HG02759 (cell line): Measurements from ENCODE around the gene NDUFAF2.
"Not testable (repeated sequence)": the region's sequence is repeated elsewhere in the genome, so short reads cannot be mapped to it uniquely, and the experiment has no call there.

Experiments
- ATAC-seq: cut with Tn5 transposase; IDR thresholded peaks from one replicate; pipeline ENCODE4 v1.9.1; 2021; ENCODE audit warnings: mild to moderate bottlenecking, moderate library complexity; ENCODE audit not compliant: unreplicated experiment

NDUFAF2 gene

DNA sequence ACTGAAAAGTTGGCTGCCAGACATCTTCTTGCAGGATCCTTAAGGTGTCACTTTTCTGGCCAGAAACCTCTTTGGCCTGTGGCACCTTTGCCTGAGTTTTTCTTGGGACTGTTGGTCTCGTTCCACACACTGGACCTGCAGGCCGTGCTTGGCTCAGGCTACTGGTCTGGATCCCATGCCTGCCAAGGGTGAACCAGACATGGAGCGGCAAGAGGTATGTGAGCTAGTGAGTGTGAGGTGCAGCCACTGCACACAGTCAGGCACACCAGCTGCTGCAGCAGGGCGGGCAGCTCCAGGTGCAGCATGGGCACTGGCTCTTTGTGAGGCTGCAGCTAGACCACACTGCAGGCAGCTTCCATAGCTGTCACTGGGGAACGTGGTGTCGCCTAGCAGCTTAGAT lies 47.9 kb downstream of the NDUFAF2 start:
- ATAC-seq: no peak

DNA sequence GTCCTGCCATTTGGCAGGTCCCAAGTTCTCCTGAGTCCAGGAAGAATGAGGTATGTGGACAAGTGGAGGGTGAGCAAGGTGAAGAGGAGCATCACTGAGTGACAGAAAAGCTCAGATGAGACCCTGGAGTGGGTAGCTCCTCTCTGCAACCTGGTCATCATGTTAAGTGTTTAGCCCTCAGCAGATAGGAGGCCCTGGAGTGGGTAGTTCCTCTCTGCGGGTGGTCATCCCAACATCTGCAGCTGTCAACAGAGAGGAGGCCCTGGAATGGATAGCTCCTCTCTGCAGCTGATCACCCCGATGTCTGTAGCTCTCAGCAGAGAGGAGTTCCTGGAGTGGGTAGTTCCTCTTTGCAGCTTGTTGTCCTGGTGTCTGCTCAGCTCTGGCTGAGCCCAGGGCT lies 48.4 kb downstream of the NDUFAF2 start:
- ATAC-seq: no peak

DNA sequence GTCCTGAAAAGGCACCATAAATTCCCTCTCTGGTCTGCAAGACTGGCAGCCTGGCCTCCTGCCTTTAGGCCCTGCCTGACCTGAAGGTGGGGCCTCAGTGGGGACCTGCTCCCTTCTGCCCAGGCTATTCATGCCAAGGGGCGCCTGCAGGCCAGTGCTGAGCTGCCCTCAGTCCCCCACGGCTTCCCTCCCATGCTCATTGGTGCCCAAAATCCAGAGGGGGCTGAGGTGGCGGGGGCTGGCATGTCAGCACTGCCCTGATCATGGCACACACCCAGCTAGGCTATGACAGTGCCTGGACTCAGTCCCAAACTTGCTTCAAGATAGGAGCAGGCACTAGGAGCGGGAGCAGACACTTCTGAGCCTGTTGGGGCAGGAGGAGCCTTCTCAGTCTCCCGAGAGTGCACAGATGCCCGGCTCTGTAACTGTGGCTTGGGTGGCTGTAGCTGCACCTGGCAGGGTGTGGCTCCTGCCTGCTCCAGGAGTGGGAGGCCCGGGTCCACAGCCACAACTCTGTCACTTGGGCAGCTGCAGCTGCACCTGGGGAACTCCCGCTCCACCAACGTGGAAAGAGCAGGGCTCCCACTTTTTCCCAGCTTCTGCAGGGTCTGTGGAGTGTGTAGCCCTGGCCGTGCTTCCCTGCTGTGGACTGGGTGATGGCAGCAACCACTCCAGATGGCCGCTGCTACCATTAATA lies 49.0 kb downstream of the NDUFAF2 start:
- no peak for ATAC-seq

DNA sequence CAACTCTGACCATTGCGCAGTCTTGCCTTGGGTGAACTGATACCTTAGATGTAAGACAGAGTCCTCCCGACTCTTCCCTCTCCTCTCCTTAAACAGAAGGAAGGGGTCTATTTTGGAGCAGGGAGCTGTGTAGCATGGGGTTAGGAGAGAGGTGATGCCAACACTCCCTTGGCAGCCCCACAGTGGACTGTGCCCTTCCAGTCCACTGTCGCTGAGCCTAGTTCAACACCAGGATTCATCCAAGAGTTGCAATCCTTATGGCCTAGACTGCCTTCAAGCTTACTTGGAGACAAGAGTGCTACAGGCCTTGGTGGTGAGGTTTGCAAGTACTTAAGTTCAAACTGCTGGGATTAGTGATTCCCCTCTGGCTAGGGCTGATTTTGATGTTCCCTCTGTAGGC lies 51.4 kb downstream of the NDUFAF2 start:
- ATAC-seq: no peak

DNA sequence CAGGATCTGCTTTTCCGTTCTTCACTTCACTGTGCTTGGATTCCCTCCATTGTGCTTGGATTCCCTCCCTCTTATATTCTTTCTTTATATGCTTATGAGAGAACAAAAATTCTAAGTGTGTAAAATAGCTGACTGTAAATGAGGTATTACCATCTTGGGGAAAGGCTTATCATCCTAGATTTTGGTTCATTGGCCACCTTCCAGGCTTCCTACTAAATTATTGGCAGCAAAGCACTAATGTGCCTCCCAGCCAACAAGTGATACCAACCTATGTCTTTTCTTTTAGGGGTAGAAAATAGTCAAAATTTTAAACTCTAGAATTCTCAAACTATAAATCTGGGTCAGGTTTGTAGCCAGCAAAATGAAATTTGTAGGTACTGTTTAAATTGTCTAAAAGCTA lies 52.7 kb downstream of the NDUFAF2 start:
- no peak for ATAC-seq

DNA sequence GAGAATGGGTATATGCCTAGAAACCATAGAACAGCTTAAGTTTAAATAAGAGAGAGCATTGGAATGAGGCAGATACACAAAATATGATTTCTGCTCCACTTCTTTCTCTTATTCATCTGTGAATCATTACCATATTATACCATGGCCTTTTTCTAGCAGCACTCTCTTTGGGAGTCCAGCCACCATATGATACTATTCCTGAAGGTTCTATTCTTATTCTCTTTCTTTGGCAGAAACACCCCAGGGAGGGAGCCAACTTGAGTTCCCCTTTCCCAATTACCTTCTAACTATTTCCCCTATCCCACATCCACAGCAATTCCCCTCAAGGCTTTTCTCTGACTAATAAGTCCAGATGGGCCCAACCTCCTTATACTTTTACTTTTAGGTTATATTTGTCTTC lies 55.9 kb downstream of the NDUFAF2 start:
- ATAC-seq: no peak

DNA sequence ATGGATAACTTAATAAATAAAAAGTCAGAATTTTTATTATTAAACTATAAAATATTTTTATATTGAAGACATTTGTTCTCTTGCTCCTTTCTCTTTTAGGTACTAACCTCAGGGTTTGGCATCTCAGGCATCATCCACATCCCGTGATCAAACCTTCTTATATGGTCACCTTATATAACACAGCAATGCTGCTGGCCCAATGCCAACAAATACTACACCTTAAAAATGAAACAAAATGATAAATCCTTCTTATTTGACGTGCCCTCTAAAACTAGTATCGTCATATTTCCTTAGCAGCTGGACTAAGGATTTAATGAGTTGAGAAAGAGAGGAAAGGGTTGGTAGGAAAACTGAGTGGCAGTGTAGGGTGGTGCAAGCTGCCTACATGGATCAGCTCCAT lies 56.6 kb downstream of the NDUFAF2 start:
- no peak for ATAC-seq

DNA sequence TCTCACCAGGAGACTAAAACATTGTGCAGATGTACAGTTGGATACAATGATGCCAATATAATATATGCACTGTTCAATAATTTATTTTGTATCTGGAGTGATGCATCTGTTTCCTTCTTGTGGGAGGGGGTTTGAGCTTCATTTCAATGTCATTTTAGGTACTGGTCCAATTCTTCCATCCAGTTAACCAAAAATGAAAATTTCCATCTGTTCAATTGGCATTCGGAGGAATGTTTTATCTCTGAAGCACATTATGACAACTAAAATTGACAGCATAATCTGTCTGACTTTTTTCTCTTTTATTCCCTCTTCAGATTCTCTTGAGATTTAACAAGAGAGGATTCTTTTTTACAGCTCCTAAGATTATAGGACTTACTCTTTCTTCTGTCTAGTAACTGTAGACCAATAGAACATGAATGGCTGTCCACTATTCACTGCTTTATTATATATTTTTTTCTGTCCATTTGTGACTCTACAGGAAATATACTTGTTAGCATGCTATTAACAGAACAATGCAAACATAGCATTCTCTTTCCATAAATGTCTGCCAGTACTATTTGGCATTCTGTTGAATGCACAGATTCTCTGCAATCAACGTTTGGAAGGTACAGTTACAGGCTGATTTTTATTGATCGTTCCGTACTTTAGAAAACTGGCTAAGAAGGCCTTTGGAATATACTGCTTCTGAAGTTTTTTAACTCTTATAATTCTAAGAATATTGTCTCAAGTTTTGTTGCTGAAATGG lies 57.8 kb downstream of the NDUFAF2 start:
- no peak for ATAC-seq

DNA sequence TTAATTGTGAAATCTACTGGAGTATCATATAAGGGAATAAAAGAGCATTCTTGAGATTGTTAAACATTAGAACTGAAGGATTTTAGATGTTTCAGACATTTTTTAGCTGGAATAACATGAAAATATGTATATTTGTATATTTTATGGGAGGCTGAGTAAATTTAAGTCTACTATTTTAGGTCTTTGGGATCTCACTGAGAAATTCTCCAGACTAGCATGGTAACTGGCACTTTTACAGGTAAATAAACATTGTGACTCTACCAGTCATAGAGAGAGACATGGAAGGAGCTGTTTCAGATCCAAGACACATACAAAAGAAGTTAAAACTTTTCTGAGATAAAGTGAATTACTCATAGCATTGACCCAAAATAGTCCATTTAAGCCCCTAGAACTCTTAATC lies 59.4 kb downstream of the NDUFAF2 start:
- no peak for ATAC-seq

DNA sequence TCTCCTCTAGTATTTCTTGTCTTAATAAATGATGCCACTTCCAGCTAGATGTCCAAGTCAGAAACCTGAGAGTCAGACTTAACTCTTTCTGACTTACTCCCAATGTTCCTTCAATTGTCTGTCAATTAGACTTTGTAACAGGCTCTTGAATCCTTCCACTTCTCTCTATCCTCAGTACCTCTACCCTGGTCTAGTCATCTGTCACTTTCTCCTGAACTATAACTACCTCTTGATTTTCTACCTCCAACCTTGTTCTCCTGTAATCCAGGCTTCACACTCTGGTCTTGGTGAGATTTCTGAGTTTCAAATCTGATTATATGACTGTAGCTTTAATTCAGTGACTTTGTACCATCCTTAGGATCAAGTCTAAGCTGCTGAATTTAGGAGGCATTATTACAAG lies 64.9 kb downstream of the NDUFAF2 start:
- ATAC-seq: no peak

DNA sequence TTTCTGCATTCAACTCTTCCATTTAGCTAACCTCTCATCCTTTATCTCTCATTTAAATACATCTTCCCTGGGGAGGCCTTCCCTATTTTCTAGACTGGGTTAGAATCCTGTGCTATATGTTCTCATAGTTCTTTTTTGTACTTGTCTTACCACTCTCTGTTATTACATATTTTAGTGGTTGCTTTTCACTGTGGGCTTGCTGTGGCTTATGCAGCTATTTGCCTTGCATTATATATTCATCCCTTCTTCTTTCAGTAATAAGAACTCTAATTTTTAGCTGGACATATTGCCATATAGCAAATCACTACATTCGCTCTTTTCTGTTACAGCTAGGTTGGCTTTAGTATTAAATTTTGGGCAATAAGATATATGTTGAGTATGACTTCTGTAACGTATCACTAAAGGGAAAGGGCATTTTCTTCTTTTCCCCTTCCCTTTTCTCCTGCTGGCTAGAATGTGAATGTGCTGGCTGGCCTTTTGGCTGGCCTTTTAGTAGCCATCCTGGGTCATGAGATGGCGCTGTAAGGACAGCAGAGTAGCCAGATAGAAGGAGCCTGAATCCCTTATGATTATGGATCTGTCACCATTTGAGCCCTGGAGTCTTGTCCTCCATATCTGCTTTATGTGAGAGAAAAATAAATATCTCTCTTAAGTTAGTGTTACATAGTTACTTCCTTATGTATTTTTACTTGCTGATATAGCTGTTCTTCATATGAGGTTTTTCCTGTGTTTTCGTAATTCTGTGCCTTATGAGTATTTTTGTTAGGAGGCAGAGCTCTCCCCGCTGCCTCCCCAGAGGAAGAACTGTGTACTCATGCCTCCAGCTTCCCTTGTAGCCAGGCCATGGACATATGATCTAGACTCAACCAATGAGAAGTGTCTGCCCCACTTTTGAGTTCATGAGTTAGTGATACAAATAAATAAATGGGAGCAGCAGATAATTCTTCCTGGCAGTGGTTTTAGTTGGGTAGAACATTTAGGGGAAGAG lies 65.8 kb downstream of the NDUFAF2 start:
- no peak for ATAC-seq

DNA sequence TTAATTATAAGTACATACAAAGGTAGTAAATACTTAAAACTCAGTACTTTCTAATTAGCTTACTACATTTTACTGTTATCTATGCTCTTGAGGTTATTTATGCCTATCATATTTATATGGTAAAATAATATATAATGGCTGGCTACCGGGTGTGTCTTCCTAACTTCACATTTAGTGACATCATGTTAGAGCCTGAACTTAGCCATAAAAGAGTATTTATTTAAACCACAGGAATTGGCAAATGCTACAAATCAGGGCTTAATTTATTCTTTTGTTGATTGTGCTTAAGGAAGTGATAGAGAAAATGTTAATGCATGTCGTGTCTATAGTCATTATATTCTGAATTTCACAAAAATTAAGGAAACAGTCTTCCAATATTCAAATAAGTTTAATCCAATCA lies 73.1 kb downstream of the NDUFAF2 start:
- ATAC-seq: no peak

DNA sequence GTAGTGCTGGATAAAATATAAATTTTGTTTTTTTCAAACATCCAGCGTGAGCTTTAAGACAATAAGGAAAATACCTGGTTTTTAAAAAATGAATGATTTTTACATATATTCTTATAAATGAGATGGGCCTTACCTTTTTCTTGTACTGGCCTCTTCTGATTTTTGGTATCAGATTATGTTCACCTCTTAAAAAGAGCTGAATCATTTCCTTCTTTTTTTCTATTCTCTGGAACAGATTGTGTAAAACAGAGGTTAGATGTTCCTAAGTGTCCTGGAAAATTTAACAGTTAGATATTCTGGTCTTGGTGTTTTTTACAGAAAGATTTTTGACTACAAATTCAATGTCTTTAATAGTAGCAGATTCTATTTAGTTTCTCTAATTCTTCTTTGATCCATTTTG lies 74.6 kb downstream of the NDUFAF2 start:
- no peak for ATAC-seq

DNA sequence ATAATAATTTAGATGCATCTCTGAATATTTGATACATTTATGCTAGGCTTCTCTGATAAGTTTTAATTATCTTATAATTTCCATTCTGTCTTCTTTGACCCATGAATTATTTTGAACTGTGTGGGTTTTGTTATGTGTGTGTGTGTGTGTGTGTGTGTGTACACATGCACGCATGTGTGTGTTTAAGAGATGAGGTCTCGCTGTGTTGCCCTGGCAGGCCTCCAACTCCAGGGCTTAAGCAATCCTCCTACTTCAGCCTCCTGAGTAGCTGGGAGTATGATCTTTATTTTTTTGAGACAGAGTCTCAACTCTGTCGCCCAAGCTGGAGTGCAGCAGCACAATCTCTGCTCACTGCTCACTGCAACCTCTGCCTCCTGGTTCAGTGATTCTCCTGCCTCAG lies 75.4 kb downstream of the NDUFAF2 start:
- no peak for ATAC-seq

DNA sequence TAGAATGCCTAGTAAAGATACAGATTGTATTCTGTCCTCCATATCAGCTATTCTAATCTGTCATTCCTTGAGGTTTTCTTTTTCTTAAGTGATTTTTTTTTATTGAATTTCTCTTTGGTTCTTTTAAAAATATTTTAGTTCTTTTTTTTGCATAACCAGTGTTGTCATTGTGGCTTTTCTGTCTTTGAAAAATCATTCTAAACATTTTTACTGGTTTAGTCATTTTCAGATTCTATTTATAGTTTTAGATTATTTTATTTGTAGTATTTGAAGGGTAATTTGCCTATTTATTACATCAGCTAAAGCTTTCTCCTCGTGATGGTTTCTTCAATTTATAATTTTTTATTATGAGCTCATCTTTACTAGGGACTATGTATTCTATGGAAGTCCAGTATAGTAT lies 78.1 kb downstream of the NDUFAF2 start:
- ATAC-seq: no peak

DNA sequence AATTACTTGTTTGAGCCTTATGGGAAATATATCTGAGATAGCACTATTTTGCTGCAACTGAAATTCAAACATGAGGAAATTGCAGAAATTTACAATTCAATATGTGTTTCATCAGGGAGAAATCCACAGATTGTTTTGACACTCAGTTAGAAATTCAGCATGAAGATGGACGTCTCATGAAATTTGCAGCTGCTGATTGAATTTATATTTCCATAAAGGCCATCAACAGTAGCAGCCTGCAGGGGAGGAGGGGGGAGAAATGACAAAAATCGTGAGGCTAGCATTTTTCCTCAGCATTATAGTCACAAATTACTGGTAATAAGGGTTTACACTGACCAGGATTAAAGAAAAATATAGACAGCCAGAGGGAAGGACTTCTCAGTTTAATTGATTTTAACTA lies 81.0 kb downstream of the NDUFAF2 start:
- no peak for ATAC-seq

DNA sequence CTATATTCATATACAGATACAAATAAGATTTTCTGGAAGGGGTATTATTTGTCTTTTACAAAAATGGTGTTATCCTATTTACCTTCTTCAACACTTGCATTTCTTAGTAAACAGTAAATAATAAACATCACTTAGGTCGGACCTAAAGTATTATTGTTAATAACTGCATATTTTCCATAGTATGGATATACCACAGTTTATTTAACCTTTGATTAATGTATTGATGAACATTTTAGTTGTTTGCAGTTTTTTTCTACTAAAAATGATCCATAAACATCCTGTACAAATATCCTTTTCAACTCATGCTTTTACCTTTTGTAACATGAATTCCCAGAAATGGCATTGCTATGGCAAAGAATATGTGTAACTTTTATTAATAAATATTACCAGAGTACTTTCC lies 83.4 kb downstream of the NDUFAF2 start:
- ATAC-seq: no peak

DNA sequence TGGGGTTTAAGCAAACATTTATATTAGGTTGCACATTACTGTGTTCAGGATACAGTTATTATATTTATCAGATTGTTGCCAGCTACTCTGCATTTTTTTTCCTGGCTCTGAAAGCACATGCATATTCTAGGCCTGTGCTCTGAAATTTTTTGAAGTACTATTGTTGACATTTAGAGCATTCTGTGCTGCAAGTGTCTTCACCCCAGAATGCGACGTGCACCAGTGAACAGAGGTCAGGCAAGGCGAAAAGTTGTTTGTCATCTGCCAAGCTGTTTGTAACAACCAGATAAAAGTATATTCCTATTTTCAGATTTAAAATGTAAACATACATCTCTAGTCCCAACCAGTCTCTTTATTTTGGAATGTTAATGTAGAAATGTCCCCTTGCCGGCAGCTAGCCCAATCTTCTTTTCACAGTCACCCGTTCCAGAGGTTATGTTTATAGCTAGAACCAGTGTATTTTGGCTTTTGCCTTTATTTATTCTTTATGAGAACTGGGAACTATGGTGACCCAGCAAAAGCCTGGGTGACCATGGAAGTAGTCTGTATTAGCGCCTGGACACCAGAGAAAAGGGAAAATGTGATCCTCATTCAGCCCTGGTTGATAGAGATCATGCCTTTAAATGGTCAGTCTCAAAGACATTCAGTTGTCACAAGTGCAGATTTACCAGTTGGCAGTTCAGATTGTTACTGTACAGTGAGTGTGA lies 84.6 kb downstream of the NDUFAF2 start:
- ATAC-seq: no peak

DNA sequence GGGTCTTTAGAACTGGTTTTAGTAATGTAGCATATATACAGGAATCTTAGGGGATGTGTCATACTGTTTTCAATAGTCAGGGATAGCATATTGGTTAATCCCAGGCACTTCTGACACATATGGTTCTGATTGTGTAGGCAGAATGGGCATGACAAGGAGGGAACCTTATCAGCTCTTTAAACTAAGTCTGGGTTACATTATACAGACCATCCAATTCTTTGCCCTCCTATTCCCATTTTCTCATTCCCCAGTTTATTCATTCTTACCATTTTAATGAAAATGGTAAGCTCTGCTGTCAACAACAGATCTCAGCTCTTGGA lies 85.1 kb downstream of the NDUFAF2 start:
- no peak for ATAC-seq

DNA sequence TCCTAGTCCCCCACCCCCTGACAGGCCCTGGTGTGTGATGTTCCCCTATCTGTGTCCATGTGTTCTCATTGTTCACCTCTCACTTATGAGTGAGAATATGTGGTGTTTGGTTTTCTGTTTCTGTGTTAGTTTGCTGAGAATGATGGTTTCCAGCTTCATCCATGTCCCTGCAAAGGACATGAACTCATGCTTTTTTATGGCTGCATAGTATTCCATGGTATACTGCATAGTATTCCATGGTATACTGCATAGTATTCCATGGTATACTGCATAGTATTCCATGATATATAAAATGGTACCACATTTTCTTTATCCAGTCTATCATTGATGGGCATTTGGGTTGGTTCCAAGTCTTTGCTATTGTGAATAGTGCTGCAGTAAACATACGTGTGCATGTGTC lies 86.3 kb downstream of the NDUFAF2 start:
- ATAC-seq: not testable (repeated sequence)

DNA sequence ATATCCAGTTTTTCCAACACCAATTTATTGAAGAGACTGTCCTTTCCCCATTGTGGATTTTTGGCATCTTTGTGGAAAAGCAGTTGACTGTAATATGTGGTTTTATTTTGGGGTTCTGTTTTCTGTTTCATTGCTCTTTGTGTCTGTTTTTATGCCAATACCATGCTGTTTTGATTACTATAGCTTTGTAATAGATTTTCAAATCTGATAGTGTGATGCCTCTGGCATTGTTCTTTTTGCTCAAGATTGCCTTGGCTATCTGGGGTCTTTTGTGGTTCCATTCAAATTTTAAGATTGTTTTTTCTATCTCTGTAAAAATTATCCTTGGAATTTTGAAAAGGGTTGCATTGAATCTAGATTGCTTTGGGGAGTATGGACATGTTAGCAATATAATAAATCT lies 99.5 kb downstream of the NDUFAF2 start:
- ATAC-seq: no peak
